ENCODE data around the gene SRC. TPM values are rescaled to one million over a fixed set of nuclear protein-coding genes. Genes with fewer than 3 reads are reported as not detected.

Gene SRC
- polyA plus RNA-seq, 1 donor (not counting 4 experiments of a cell fraction or from before 2014, with no cell fraction given): 22.8 TPM

DNA sequence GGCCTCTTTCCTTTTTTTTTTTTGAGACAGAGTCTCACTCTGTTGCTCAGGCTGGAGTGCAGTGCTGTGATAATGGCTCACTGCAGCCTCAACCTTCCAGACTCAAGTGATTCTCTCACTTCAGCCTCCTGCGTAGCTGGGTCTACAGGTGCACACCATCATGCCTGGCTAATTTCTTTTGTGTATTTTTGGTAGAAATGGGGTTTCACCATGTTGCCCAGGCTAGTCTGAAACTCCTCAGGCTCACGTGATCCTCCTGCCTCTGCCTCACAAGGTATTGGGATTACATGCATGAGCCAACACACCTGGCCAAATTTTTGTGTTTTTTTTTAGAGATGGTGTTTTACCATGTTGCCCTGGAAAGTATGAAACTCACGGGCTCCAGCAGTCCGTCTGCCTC lies 29.3 kb downstream of the SRC start:
- dilution Hi-C loops (cut with MboI; ENCODE audit: extremely low pct_ligation_motif_present, low sequenced_read_pairs): no loop called here
- Histone ChIP-seq H3K9me1 (ENCODE audit: control insufficient read depth, extremely low read depth, insufficient read depth, low read length) (no peaks in the 10 kb centered on the region), H3K4me1 (ENCODE audit: control insufficient read depth, extremely low read depth, insufficient read depth, low read length) (no peaks in the 10 kb centered on the region), H3K4me3 (ENCODE audit: control insufficient read depth in 2 of 3, extremely low read depth in 1 of 3, insufficient read depth in 2 of 3, low read depth in 1 of 3, low read length in 3 of 3) (no peak overlapping the region), H3K4me2 (ENCODE audit: control insufficient read depth, extremely low read depth, insufficient read depth, low read depth, low read length) (no peak overlapping the region), H4K20me1 (ENCODE audit: control insufficient read depth, extremely low read depth, insufficient read depth, low read length) (no peaks in the 10 kb centered on the region), H3K27ac (ENCODE audit: control insufficient read depth, insufficient read depth, low read length) (no peak overlapping the region), H3K9me3 (ENCODE audit: control insufficient read depth, low read depth, low read length) (no peaks in the 10 kb centered on the region), H2AFZ (ENCODE audit: control insufficient read depth, low read length) (no peak overlapping the region), H3K27me3 (ENCODE audit: control insufficient read depth, extremely low read depth, insufficient read depth, low read length) (no peaks in the 10 kb centered on the region), H3K36me3 (ENCODE audit: control insufficient read depth in 2 of 2, extremely low read depth in 1 of 2, insufficient read depth in 2 of 2, low read length in 2 of 2) (peaks cover 7 to 13% of the 10 kb centered on the region in 2 experiments), H3K79me2 (ENCODE audit: control insufficient read depth, insufficient read depth, low read length) (peaks cover 42% of the 10 kb centered on the region), H3K9ac (ENCODE audit: control insufficient read depth, extremely low read depth, insufficient read depth, low read length) (no peak overlapping the region)
- FAIRE-seq (no peak), DNase-seq (ENCODE audit: low read depth, low spot score) (no peak)
- TF ChIP-seq EZH2 (IDR thresholded peaks at IDR 0.05; ENCODE audit: low read length) (no peak), CTCF (optimal IDR thresholded peaks at IDR 0.05 in 1 of 3, IDR thresholded peaks at IDR 0.05 in 1 of 3, conservative IDR thresholded peaks at IDR 0.05 in 1 of 3; ENCODE audit: extremely low read depth in 1 of 3, insufficient read depth in 2 of 3, low read length in 3 of 3) (no peak)

DNA sequence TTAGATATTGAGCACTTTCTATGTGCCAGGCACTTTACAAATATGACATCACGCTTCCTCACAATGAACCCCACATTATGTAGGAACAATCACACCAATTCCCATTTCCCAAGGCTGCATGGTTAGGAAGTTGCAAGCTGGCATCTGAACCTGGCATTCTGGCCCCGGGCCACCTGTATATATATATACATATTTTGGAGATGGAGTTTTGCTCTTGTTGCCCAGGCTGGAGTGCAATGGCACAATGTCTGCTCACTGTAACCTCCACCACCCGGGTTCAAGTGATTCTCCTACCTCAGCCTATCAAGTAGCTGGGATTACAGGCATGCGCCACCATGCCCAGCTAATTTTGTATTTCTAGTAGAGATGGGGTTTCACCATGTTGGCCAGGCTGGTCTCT lies 30.4 kb downstream of the SRC start:
- no peaks in the 10 kb centered on the region for H3K27me3 ChIP-seq (ENCODE audit: control insufficient read depth, extremely low read depth, insufficient read depth, low read length)
- H3K4me3 ChIP-seq (ENCODE audit: control insufficient read depth in 2 of 3, extremely low read depth in 1 of 3, insufficient read depth in 2 of 3, low read depth in 1 of 3, low read length in 3 of 3): no peak overlapping the region
- no peak overlapping the region for H3K9ac ChIP-seq (ENCODE audit: control insufficient read depth, extremely low read depth, insufficient read depth, low read length)
- no peaks in the 10 kb centered on the region for H3K4me1 ChIP-seq (ENCODE audit: control insufficient read depth, extremely low read depth, insufficient read depth, low read length)
- TF ChIP-seq EZH2 (IDR thresholded peaks at IDR 0.05; ENCODE audit: low read length): no peak
- TF ChIP-seq CTCF (optimal IDR thresholded peaks at IDR 0.05 in 1 of 3, IDR thresholded peaks at IDR 0.05 in 1 of 3, conservative IDR thresholded peaks at IDR 0.05 in 1 of 3; ENCODE audit: extremely low read depth in 1 of 3, insufficient read depth in 2 of 3, low read length in 3 of 3): no peak
- no peak overlapping the region for H3K27ac ChIP-seq (ENCODE audit: control insufficient read depth, insufficient read depth, low read length)
- DNase-seq (ENCODE audit: low read depth, low spot score) (no peak), FAIRE-seq (no peak)
- H4K20me1 ChIP-seq (ENCODE audit: control insufficient read depth, extremely low read depth, insufficient read depth, low read length): no peaks in the 10 kb centered on the region
- no peak overlapping the region for H2AFZ ChIP-seq (ENCODE audit: control insufficient read depth, low read length)
- no peak overlapping the region for H3K4me2 ChIP-seq (ENCODE audit: control insufficient read depth, extremely low read depth, insufficient read depth, low read depth, low read length)
- H3K9me1 ChIP-seq (ENCODE audit: control insufficient read depth, extremely low read depth, insufficient read depth, low read length): no peaks in the 10 kb centered on the region
- dilution Hi-C loops (cut with MboI; ENCODE audit: extremely low pct_ligation_motif_present, low sequenced_read_pairs): no loop called here
- no peaks in the 10 kb centered on the region for H3K9me3 ChIP-seq (ENCODE audit: control insufficient read depth, low read depth, low read length)
- H3K36me3 ChIP-seq (ENCODE audit: control insufficient read depth in 2 of 2, extremely low read depth in 1 of 2, insufficient read depth in 2 of 2, low read length in 2 of 2): peaks cover 5 to 16% of the 10 kb centered on the region in 2 experiments
- peaks cover 42% of the 10 kb centered on the region for H3K79me2 ChIP-seq (ENCODE audit: control insufficient read depth, insufficient read depth, low read length)
